HEK293 (cell line): ENCODE data around the gene OR5H2.

Source experiments
- CTCF ChIP-seq: fragments of 450-650 bp; formaldehyde crosslinking; IDR thresholded peaks from 2 replicates; pipeline ENCODE4 v1.5.1; 2016; ENCODE audit warnings: missing biosample characterization, missing genetic modification characterization
- ZBTB26 ChIP-seq: fragments of 450-650 bp; formaldehyde crosslinking; optimal IDR thresholded peaks from 2 replicates; pipeline ENCODE3; 2016; ENCODE audit warnings: missing biosample characterization, mild to moderate bottlenecking, missing genetic modification characterization
- ZNF23 ChIP-seq: fragments of 450-650 bp; formaldehyde crosslinking; IDR thresholded peaks from 2 replicates; pipeline ENCODE4 v1.5.1; 2016; ENCODE audit warnings: missing biosample characterization, missing genetic modification characterization, borderline replicate concordance
- ZNF561 ChIP-seq: fragments of 450-650 bp; IDR thresholded peaks from 2 replicates; pipeline ENCODE4 v1.5.1; 2018; ENCODE audit warnings: missing biosample characterization, missing genetic modification characterization, borderline replicate concordance
- ZNF768 ChIP-seq: fragments of 450-650 bp; formaldehyde crosslinking; IDR thresholded peaks from 2 replicates; pipeline ENCODE4 v1.5.1; 2018; ENCODE audit warnings: missing biosample characterization, mild to moderate bottlenecking, missing genetic modification characterization

- TF ChIP-seq ZNF23 (tag by site-specific recombination) (no peak), CTCF (tag by site-specific recombination) (no peak), ZNF768 (no peak), ZNF561 (tag by site-specific recombination) (no peak), ZBTB26 (tag by site-specific recombination) (no peak)
Observed at GRCh38 chr3:98272126-98272525, 10.2 kb upstream of the OR5H2 start.
